ENCODE results near the gene GRAPL.
"Not testable (repeated sequence)": the region's sequence is repeated elsewhere in the genome, so short reads cannot be mapped to it uniquely, and the experiment has no call there.

The GRAPL gene

GRCh38 chr17:19196382-19197204 lies 69.2 kb downstream of the GRAPL start:
- not testable (repeated sequence) for DNase-seq

DNA sequence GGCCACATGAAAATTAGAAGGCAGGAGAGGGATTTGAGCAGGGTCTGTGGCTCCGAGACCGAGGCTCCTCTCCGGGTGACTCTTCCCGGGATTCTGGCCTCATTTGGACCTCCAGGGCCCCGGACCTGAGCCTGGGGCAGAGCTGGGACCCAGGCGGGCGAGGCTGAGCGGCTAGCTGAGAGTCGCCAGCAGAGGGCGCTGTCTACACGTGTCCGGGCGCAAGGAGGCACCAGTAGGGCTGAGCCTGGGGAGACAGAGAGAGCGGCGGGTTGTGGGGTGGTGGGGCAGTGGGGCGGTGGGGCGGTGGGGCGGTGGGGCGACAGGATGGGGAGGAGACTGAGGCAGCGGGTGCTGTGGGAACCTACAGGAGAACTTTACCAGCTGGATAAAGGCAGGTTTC lies 75.1 kb downstream of the GRAPL start:
- DNase-seq, result not testable (repeated sequence)

GRCh38 chr17:19203429-19203828 lies 76.0 kb downstream of the GRAPL start:
- DNase-seq, result not testable (repeated sequence)

Measured in NCI-H2227 treated with DMSO at 0.1 percent for 48 hours (cell line).